ENCODE data around the gene CS.

DNA sequence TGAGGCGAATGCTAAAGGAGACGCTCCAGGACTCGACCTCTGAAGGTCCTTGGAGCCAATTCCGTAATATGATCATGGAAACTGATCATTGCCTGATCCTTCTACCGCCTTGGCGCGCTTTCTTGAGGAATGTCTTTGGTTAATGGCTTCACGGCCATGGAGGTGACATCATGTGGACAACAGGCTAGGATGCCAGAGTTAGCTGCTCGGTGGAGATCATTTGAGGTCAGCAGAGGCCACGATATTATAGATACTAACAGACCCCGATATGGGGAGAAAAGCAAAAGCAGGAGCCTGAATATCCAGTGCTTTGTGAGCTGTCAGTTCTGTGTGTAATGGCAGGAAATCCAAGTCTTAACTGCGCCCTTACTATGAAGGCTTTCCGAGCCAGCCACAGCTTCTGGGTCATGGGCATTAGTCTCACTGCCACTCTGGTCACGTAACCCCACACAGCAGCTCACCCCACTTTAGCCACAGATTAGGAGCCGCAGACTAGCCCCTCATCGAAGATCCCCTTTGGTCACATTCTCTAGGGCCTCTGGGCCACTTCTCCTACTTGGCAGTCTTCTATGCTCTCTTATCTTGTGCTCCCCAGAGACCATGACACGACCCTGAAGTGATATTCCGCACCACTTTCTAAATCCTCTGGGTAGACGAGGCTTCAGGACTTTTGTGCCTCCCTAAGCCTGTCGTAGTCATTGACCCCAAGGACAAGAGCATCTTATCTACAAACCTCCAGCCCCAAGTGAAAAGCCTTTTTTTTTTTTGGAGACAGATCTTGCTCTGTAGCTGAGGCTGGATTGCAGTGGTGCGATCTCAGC is 724 bp upstream of the CS start:
- TF ChIP-seq POLR2A (IDR thresholded peaks at IDR 0.05; ENCODE audit: low read depth, low read length) (no peak), MAFK (IDR thresholded peaks at IDR 0.05; ENCODE audit: low read depth, low read length) (no peak), RAD21 (IDR thresholded peaks at IDR 0.05; ENCODE audit: low read length) (no peak)
- TF ChIP-seq, protein P1, sequence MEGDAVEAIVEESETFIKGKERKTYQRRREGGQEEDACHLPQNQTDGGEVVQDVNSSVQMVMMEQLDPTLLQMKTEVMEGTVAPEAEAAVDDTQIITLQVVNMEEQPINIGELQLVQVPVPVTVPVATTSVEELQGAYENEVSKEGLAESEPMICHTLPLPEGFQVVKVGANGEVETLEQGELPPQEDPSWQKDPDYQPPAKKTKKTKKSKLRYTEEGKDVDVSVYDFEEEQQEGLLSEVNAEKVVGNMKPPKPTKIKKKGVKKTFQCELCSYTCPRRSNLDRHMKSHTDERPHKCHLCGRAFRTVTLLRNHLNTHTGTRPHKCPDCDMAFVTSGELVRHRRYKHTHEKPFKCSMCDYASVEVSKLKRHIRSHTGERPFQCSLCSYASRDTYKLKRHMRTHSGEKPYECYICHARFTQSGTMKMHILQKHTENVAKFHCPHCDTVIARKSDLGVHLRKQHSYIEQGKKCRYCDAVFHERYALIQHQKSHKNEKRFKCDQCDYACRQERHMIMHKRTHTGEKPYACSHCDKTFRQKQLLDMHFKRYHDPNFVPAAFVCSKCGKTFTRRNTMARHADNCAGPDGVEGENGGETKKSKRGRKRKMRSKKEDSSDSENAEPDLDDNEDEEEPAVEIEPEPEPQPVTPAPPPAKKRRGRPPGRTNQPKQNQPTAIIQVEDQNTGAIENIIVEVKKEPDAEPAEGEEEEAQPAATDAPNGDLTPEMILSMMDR (conservative IDR thresholded peaks at IDR 0.05; ENCODE audit: low read depth, low read length): no peak
- TF ChIP-seq, protein P2, sequence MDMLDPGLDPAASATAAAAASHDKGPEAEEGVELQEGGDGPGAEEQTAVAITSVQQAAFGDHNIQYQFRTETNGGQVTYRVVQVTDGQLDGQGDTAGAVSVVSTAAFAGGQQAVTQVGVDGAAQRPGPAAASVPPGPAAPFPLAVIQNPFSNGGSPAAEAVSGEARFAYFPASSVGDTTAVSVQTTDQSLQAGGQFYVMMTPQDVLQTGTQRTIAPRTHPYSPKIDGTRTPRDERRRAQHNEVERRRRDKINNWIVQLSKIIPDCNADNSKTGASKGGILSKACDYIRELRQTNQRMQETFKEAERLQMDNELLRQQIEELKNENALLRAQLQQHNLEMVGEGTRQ (IDR thresholded peaks at IDR 0.05; ENCODE audit: low read depth, low read length): no peak
